Loucy (cell line): ENCODE results near the gene SSB.

ENCODE experiments used
- CTCF ChIP-seq: fragments of 200-600 bp; sonication (generic); conservative IDR thresholded peaks from 2 replicates; pipeline ENCODE4 v1.5.1; 2014; ENCODE audit warnings: mild to moderate bottlenecking, antibody characterized with exemption, low read length
- EZH2phosphoT487 ChIP-seq: fragments of 200-600 bp; IDR thresholded peaks from 2 replicates; pipeline ENCODE4 v1.6.1; 2018; ENCODE audit warnings: antibody characterized with exemption, mild to moderate bottlenecking, moderate library complexity, borderline replicate concordance

- TF ChIP-seq CTCF (no peak), EZH2phosphoT487 (no peak)
Observed at GRCh38 chr2:169768262-169768995, 30.2 kb upstream of the SSB start.
